HG02678 (cell line): ENCODE results near the gene TNKS2.
"Not testable (repeated sequence)": the region's sequence is repeated elsewhere in the genome, so short reads cannot be mapped to it uniquely, and the experiment has no call there.

Source experiments
- ATAC-seq: cut with Tn5 transposase; IDR thresholded peaks from one replicate; pipeline ENCODE4 v1.9.1; 2021; ENCODE audit warnings: mild to moderate bottlenecking, moderate library complexity; ENCODE audit not compliant: unreplicated experiment

The TNKS2 gene

GRCh38 chr10:91865562-91866081 lies 67.4 kb downstream of the TNKS2 start:
- ATAC-seq, result no peak

GRCh38 chr10:91875156-91875555 lies 76.9 kb downstream of the TNKS2 start:
- ATAC-seq, result no peak

GRCh38 chr10:91875779-91876178 lies 77.6 kb downstream of the TNKS2 start:
- ATAC-seq, result no peak

- ATAC-seq, result no peak
Measured at GRCh38 chr10:91879515-91880170, 81.4 kb downstream of the TNKS2 start.

GRCh38 chr10:91880310-91880709 lies 82.1 kb downstream of the TNKS2 start:
- ATAC-seq, result no peak

GRCh38 chr10:91883549-91884444 lies 85.6 kb downstream of the TNKS2 start:
- no peak for ATAC-seq

- no peak for ATAC-seq
Measured at GRCh38 chr10:91884536-91884935, 86.3 kb downstream of the TNKS2 start.

- ATAC-seq, result no peak
Measured at GRCh38 chr10:91885362-91886079, 87.3 kb downstream of the TNKS2 start.

- no peak for ATAC-seq
Measured at GRCh38 chr10:91886954-91887271, 88.7 kb downstream of the TNKS2 start.

GRCh38 chr10:91887272-91888076 lies 89.2 kb downstream of the TNKS2 start:
- ATAC-seq, result no peak

- no peak for ATAC-seq
Measured at GRCh38 chr10:91891125-91892001, 93.1 kb downstream of the TNKS2 start.

GRCh38 chr10:91893051-91893450 lies 94.8 kb downstream of the TNKS2 start:
- ATAC-seq, result no peak

GRCh38 chr10:91894261-91894685 lies 96.0 kb downstream of the TNKS2 start:
- not testable (repeated sequence) for ATAC-seq

- no peak for ATAC-seq
Measured at GRCh38 chr10:91896212-91896756, 98.1 kb downstream of the TNKS2 start.

GRCh38 chr10:91897421-91897820 lies 99.2 kb downstream of the TNKS2 start:
- ATAC-seq, result no peak

- no peak for ATAC-seq
Measured at GRCh38 chr10:91901784-91902677, 103.8 kb downstream of the TNKS2 start.

GRCh38 chr10:91907033-91907594 lies 108.9 kb downstream of the TNKS2 start:
- ATAC-seq, result no peak

GRCh38 chr10:91907914-91908336 lies 109.7 kb downstream of the TNKS2 start:
- ATAC-seq, result no peak
